GM21381 (cell line): ENCODE results near the gene RPS6KA4.

Experiments used
- ATAC-seq: cut with Tn5 transposase; IDR thresholded peaks from one replicate; pipeline ENCODE4 v1.9.1; 2021; ENCODE audit warnings: mild to moderate bottlenecking, moderate library complexity; ENCODE audit not compliant: unreplicated experiment

RPS6KA4 gene

GRCh38 chr11:64362339-64362738, 3.4 kb downstream of the RPS6KA4 start:
- ATAC-seq, result no peak

GRCh38 chr11:64364435-64364834, 5.5 kb downstream of the RPS6KA4 start:
- ATAC-seq, result no peak

GRCh38 chr11:64364911-64365310, 5.9 kb downstream of the RPS6KA4 start:
- no peak for ATAC-seq

- no peak for ATAC-seq
Measured at GRCh38 chr11:64366751-64367150, 7.8 kb downstream of the RPS6KA4 start.

GRCh38 chr11:64367931-64368672, 9.1 kb downstream of the RPS6KA4 start:
- no peak for ATAC-seq

GRCh38 chr11:64368673-64369074, 9.7 kb downstream of the RPS6KA4 start:
- no peak for ATAC-seq

GRCh38 chr11:64369440-64370421, 10.8 kb downstream of the RPS6KA4 start:
- no peak for ATAC-seq

- no peak for ATAC-seq
Measured at GRCh38 chr11:64371201-64371600, 12.2 kb downstream of the RPS6KA4 start.

GRCh38 chr11:64372021-64372420, 13.1 kb downstream of the RPS6KA4 start:
- no peak for ATAC-seq

- ATAC-seq, result no peak
Measured at GRCh38 chr11:64372802-64373597, 14.0 kb downstream of the RPS6KA4 start.

GRCh38 chr11:64373598-64373974, 14.6 kb downstream of the RPS6KA4 start:
- ATAC-seq, result no peak

GRCh38 chr11:64376071-64376470, 17.1 kb downstream of the RPS6KA4 start:
- no peak for ATAC-seq

GRCh38 chr11:64378335-64378880, 19.4 kb downstream of the RPS6KA4 start:
- ATAC-seq, result no peak

GRCh38 chr11:64379160-64379559, 20.2 kb downstream of the RPS6KA4 start:
- ATAC-seq, result no peak

GRCh38 chr11:64379817-64380709, 21.1 kb downstream of the RPS6KA4 start:
- ATAC-seq, result no peak

GRCh38 chr11:64381350-64381749, 22.4 kb downstream of the RPS6KA4 start:
- no peak for ATAC-seq

GRCh38 chr11:64382047-64382446, 23.1 kb downstream of the RPS6KA4 start:
- ATAC-seq, result no peak

- ATAC-seq, result no peak
Measured at GRCh38 chr11:64382586-64382985, 23.6 kb downstream of the RPS6KA4 start.

GRCh38 chr11:64383580-64383979, 24.6 kb downstream of the RPS6KA4 start:
- no peak for ATAC-seq
